HG03521 (cell line): ENCODE results near the gene DAPK1.
"Not testable (repeated sequence)": the region's sequence is repeated elsewhere in the genome, so short reads cannot be mapped to it uniquely, and the experiment has no call there.

ENCODE experiments used
- ATAC-seq: cut with Tn5 transposase; IDR thresholded peaks from one replicate; pipeline ENCODE4 v1.9.1; 2021; ENCODE audit warnings: mild to moderate bottlenecking, moderate library complexity; ENCODE audit not compliant: unreplicated experiment

DAPK1 gene

GRCh38 chr9:87498046-87498810 is 561 bp downstream of the DAPK1 start:
- peak; percentile 21 for ATAC-seq

GRCh38 chr9:87498811-87499360 is 1.2 kb downstream of the DAPK1 start:
- ATAC-seq, result no peak

- peak; percentile 47 for ATAC-seq
Measured at GRCh38 chr9:87499424-87500017, 1.9 kb downstream of the DAPK1 start.

- ATAC-seq, result no peak
Measured at GRCh38 chr9:87500491-87501270, 3.0 kb downstream of the DAPK1 start.

- not testable (repeated sequence) for ATAC-seq
Measured at GRCh38 chr9:87501271-87501656, 3.6 kb downstream of the DAPK1 start.

- ATAC-seq, result no peak
Measured at GRCh38 chr9:87501806-87502205, 4.1 kb downstream of the DAPK1 start.

GRCh38 chr9:87502391-87503221 is 4.9 kb downstream of the DAPK1 start:
- ATAC-seq, result no peak

- ATAC-seq, result no peak
Measured at GRCh38 chr9:87503430-87503829, 5.8 kb downstream of the DAPK1 start.

GRCh38 chr9:87503927-87504326 is 6.3 kb downstream of the DAPK1 start:
- no peak for ATAC-seq

- ATAC-seq, result no peak
Measured at GRCh38 chr9:87504938-87505337, 7.3 kb downstream of the DAPK1 start.

- ATAC-seq, result no peak
Measured at GRCh38 chr9:87505869-87506678, 8.4 kb downstream of the DAPK1 start.

GRCh38 chr9:87507576-87507975 is 9.9 kb downstream of the DAPK1 start:
- ATAC-seq, result no peak

GRCh38 chr9:87510252-87510683 is 12.6 kb downstream of the DAPK1 start:
- no peak for ATAC-seq

- ATAC-seq, result no peak
Measured at GRCh38 chr9:87512311-87512710, 14.6 kb downstream of the DAPK1 start.

GRCh38 chr9:87513161-87513560 is 15.5 kb downstream of the DAPK1 start:
- no peak for ATAC-seq

- ATAC-seq, result no peak
Measured at GRCh38 chr9:87513880-87514535, 16.3 kb downstream of the DAPK1 start.

GRCh38 chr9:87515006-87515405 is 17.3 kb downstream of the DAPK1 start:
- no peak for ATAC-seq

- no peak for ATAC-seq
Measured at GRCh38 chr9:87515588-87516221, 18.0 kb downstream of the DAPK1 start.
